ENCODE data around the gene LACTB.

LACTB gene

GRCh38 chr15:63082366-63082765 lies 39.3 kb upstream of the LACTB start:
- H3K27me3 ChIP-seq (replicated peaks; ENCODE audit: control insufficient read depth, insufficient read depth, low read length): no peaks in the 10 kb centered on the region
- H3K36me3 ChIP-seq (ENCODE audit: control insufficient read depth, insufficient read depth, low read length, severe bottlenecking): no peaks in the 10 kb centered on the region
- H3K4me1 ChIP-seq (ENCODE audit: control insufficient read depth, insufficient read depth, low read length): peaks cover 3% of the 10 kb centered on the region
- no peak for DNase-seq (ENCODE audit: low read depth)
- no peak overlapping the region for H3K4me3 ChIP-seq (ENCODE audit: low read length)
- H3K9ac ChIP-seq (ENCODE audit: low read length): no peak overlapping the region
- H3K9me3 ChIP-seq (ENCODE audit: control insufficient read depth, low read length): no peaks in the 10 kb centered on the region

- Histone ChIP-seq H3K36me3 (ENCODE audit: control insufficient read depth, insufficient read depth, low read length, severe bottlenecking) (no peaks in the 10 kb centered on the region), H3K9ac (ENCODE audit: low read length) (no peak overlapping the region), H3K27me3 (replicated peaks; ENCODE audit: control insufficient read depth, insufficient read depth, low read length) (no peaks in the 10 kb centered on the region), H3K4me1 (ENCODE audit: control insufficient read depth, insufficient read depth, low read length) (peaks cover 3% of the 10 kb centered on the region), H3K9me3 (ENCODE audit: control insufficient read depth, low read length) (no peaks in the 10 kb centered on the region), H3K4me3 (ENCODE audit: low read length) (no peak overlapping the region)
- no peak for DNase-seq (ENCODE audit: low read depth)
These were observed 38.6 kb upstream of the LACTB start for GRCh38 chr15:63083044-63083443.

DNA sequence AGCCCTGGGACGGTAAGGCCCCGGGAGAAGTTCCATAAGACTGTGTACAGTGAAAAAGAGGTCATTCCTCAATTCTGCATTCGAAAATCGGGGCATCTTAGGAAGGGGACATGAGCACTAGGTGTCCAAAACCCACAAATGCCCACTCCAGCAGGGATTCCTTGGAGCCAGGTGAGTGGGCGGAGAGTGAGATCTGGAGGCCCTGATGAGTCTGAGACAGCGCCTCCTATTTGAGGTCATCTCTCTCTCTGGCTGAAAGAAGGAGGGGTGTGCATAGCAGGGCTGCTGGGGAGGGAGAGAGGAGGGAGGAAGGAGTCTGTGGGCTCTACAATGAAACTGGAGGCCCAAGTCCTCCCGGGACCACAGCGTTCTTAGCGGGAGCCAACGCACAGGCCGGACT lies 38.1 kb upstream of the LACTB start:
- Histone ChIP-seq H3K9ac (ENCODE audit: low read length) (no peak overlapping the region), H3K36me3 (ENCODE audit: control insufficient read depth, insufficient read depth, low read length, severe bottlenecking) (no peaks in the 10 kb centered on the region), H3K4me1 (ENCODE audit: control insufficient read depth, insufficient read depth, low read length) (peaks cover 3% of the 10 kb centered on the region), H3K9me3 (ENCODE audit: control insufficient read depth, low read length) (no peaks in the 10 kb centered on the region), H3K27me3 (replicated peaks; ENCODE audit: control insufficient read depth, insufficient read depth, low read length) (no peaks in the 10 kb centered on the region), H3K4me3 (ENCODE audit: low read length) (no peak overlapping the region)
- no peak for DNase-seq (ENCODE audit: low read depth)

- H3K4me1 ChIP-seq (ENCODE audit: control insufficient read depth, insufficient read depth, low read length): peaks cover 11% of the 10 kb centered on the region
- no peaks in the 10 kb centered on the region for H3K9me3 ChIP-seq (ENCODE audit: control insufficient read depth, low read length)
- H3K4me3 ChIP-seq (ENCODE audit: low read length): no peak overlapping the region
- no peaks in the 10 kb centered on the region for H3K36me3 ChIP-seq (ENCODE audit: control insufficient read depth, insufficient read depth, low read length, severe bottlenecking)
- no peaks in the 10 kb centered on the region for H3K27me3 ChIP-seq (replicated peaks; ENCODE audit: control insufficient read depth, insufficient read depth, low read length)
- no peak for DNase-seq (ENCODE audit: low read depth)
- H3K9ac ChIP-seq (ENCODE audit: low read length): no peak overlapping the region
These were observed 36.9 kb upstream of the LACTB start for GRCh38 chr15:63084806-63085205.

DNA sequence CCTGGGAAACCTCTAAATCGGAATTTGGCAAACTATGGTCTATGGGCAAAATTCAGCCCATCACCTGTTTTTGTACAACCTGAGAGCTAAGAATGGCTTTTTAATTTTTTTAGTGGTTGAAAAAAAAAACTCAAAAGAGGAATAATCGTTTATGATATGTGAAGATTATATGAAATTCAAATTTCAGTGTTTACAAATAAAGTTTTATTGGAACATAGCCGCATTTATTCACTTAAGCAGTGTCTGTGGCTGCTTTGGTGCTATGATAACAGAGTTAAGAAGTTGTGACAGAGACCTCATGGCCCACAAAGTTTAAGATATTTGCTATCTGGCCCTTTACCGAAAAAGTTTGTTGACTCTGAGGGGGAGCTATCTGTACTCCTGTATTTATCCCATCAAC lies 36.4 kb upstream of the LACTB start:
- Histone ChIP-seq H3K27me3 (replicated peaks; ENCODE audit: control insufficient read depth, insufficient read depth, low read length) (no peaks in the 10 kb centered on the region), H3K36me3 (ENCODE audit: control insufficient read depth, insufficient read depth, low read length, severe bottlenecking) (no peaks in the 10 kb centered on the region), H3K9ac (ENCODE audit: low read length) (no peak overlapping the region), H3K4me3 (ENCODE audit: low read length) (no peak overlapping the region), H3K9me3 (ENCODE audit: control insufficient read depth, low read length) (no peaks in the 10 kb centered on the region), H3K4me1 (ENCODE audit: control insufficient read depth, insufficient read depth, low read length) (peaks cover 11% of the 10 kb centered on the region)
- no peak for DNase-seq (ENCODE audit: low read depth)

- H3K9me3 ChIP-seq (ENCODE audit: control insufficient read depth, low read length): no peaks in the 10 kb centered on the region
- no peak overlapping the region for H3K9ac ChIP-seq (ENCODE audit: low read length)
- H3K4me1 ChIP-seq (ENCODE audit: control insufficient read depth, insufficient read depth, low read length): peaks cover 11% of the 10 kb centered on the region
- DNase-seq (ENCODE audit: low read depth): no peak
- no peaks in the 10 kb centered on the region for H3K36me3 ChIP-seq (ENCODE audit: control insufficient read depth, insufficient read depth, low read length, severe bottlenecking)
- H3K27me3 ChIP-seq (replicated peaks; ENCODE audit: control insufficient read depth, insufficient read depth, low read length): no peaks in the 10 kb centered on the region
- H3K4me3 ChIP-seq (ENCODE audit: low read length): no peak overlapping the region
These were observed 35.4 kb upstream of the LACTB start for GRCh38 chr15:63086271-63086670.

DNA sequence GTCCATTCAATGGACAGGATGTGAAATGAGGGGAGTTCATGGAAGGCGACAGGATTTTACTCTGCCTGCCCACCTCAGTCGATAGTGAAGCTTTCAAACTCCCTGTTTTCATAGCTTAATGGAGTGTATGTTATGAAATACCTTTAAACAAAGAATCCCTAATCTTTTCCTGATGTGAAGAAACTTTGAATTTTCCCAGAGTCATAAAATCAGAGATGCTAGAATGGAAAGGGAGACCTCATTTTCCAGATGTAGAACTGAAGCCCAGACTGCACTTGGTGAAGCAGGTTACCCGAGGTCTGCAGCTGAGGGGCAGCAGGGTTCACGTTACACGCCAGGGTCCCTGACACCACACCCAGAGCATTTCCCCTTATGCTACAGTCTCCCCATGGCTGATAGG lies 34.7 kb upstream of the LACTB start:
- Histone ChIP-seq H3K4me3 (ENCODE audit: low read length) (no peak overlapping the region), H3K36me3 (ENCODE audit: control insufficient read depth, insufficient read depth, low read length, severe bottlenecking) (no peaks in the 10 kb centered on the region), H3K4me1 (ENCODE audit: control insufficient read depth, insufficient read depth, low read length) (peaks cover 11% of the 10 kb centered on the region), H3K9ac (ENCODE audit: low read length) (no peak overlapping the region), H3K9me3 (ENCODE audit: control insufficient read depth, low read length) (no peaks in the 10 kb centered on the region), H3K27me3 (replicated peaks; ENCODE audit: control insufficient read depth, insufficient read depth, low read length) (no peaks in the 10 kb centered on the region)
- DNase-seq (ENCODE audit: low read depth): peak; percentile 33

- no peaks in the 10 kb centered on the region for H3K27me3 ChIP-seq (replicated peaks; ENCODE audit: control insufficient read depth, insufficient read depth, low read length)
- no peaks in the 10 kb centered on the region for H3K36me3 ChIP-seq (ENCODE audit: control insufficient read depth, insufficient read depth, low read length, severe bottlenecking)
- no peak for DNase-seq (ENCODE audit: low read depth)
- no peaks in the 10 kb centered on the region for H3K9me3 ChIP-seq (ENCODE audit: control insufficient read depth, low read length)
- no peak overlapping the region for H3K4me3 ChIP-seq (ENCODE audit: low read length)
- H3K9ac ChIP-seq (ENCODE audit: low read length): no peak overlapping the region
- peaks cover 11% of the 10 kb centered on the region for H3K4me1 ChIP-seq (ENCODE audit: control insufficient read depth, insufficient read depth, low read length)
These were observed 33.0 kb upstream of the LACTB start for GRCh38 chr15:63088533-63089245.

DNA sequence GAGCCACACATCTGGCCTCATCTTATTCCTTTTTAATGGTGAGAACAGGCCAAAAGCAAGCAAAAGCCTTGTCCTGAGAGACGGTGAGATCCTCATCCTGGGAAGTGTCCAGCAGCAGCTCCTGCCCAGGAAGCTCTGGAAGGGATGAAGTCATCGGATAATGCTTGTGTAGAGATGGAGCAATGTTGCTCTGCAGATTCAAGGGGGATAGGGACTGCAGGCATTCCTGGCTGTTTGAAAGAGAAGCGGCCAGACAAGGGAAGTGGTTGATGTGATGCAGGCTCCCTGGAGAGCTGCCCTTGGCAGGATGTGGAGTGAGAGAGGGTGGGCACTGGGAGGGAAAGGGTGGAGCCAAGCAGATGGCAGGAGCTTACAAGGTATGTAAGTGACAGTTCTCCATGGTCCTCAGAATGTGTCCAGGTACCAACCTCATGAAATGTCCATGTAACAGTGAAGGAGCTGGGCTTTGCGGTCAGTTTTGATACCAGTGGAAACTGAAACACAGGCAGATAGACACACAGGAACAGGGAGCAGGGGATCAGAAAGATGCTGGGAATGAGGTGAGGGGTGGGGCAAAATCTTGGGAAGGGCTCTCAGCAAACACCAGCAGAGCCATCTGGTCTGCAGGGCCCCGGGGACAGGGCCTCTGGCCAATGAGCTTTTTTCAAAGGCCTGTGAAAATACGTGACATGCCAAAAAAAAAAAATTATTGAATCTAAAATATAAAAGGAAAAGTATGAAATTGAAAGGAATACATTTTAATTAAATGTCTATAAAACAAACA lies 32.2 kb upstream of the LACTB start:
- Histone ChIP-seq H3K9ac (ENCODE audit: low read length) (no peak overlapping the region), H3K9me3 (ENCODE audit: control insufficient read depth, low read length) (no peaks in the 10 kb centered on the region), H3K27me3 (replicated peaks; ENCODE audit: control insufficient read depth, insufficient read depth, low read length) (no peaks in the 10 kb centered on the region), H3K36me3 (ENCODE audit: control insufficient read depth, insufficient read depth, low read length, severe bottlenecking) (no peaks in the 10 kb centered on the region), H3K4me1 (ENCODE audit: control insufficient read depth, insufficient read depth, low read length) (peaks cover 17% of the 10 kb centered on the region), H3K4me3 (ENCODE audit: low read length) (no peak overlapping the region)
- peak; percentile 72 for DNase-seq (ENCODE audit: low read depth)

DNA sequence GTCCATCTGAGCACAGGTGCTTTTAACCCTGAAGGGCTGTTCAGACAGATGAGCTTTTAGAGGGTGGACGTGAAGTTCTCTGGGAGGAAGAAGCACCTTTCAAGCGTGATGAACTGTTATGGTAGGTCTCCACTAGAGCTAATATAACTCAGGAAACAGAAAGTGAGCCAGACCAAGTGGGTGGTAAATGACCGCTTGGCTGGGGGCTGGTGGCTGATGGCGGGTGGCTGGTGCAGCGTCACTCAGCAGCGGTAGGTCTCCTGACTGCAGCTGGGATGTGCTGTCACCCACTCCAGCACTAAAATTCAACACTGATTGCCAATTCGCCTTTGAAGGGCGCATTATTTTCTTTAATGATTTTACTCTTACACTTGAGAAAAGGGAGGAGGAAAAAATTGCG lies 31.2 kb upstream of the LACTB start:
- Histone ChIP-seq H3K27me3 (replicated peaks; ENCODE audit: control insufficient read depth, insufficient read depth, low read length) (no peaks in the 10 kb centered on the region), H3K9me3 (ENCODE audit: control insufficient read depth, low read length) (no peaks in the 10 kb centered on the region), H3K4me3 (ENCODE audit: low read length) (no peak overlapping the region), H3K9ac (ENCODE audit: low read length) (no peak overlapping the region), H3K4me1 (ENCODE audit: control insufficient read depth, insufficient read depth, low read length) (peaks cover 17% of the 10 kb centered on the region), H3K36me3 (ENCODE audit: control insufficient read depth, insufficient read depth, low read length, severe bottlenecking) (no peaks in the 10 kb centered on the region)
- DNase-seq (ENCODE audit: low read depth): no peak

GRCh38 chr15:63090887-63091286 lies 30.8 kb upstream of the LACTB start:
- no peaks in the 10 kb centered on the region for H3K36me3 ChIP-seq (ENCODE audit: control insufficient read depth, insufficient read depth, low read length, severe bottlenecking)
- peaks cover 17% of the 10 kb centered on the region for H3K4me1 ChIP-seq (ENCODE audit: control insufficient read depth, insufficient read depth, low read length)
- H3K27me3 ChIP-seq (replicated peaks; ENCODE audit: control insufficient read depth, insufficient read depth, low read length): no peaks in the 10 kb centered on the region
- no peaks in the 10 kb centered on the region for H3K9me3 ChIP-seq (ENCODE audit: control insufficient read depth, low read length)
- no peak for DNase-seq (ENCODE audit: low read depth)
- H3K9ac ChIP-seq (ENCODE audit: low read length): no peak overlapping the region
- H3K4me3 ChIP-seq (ENCODE audit: low read length): no peak overlapping the region

All from adipocyte (in vitro differentiated cells).